HG03060 (cell line): ENCODE measurements around the gene RACK1.
A peak's percentile ranks its signal among the peaks of the same experiment; 100 is the strongest.

Source experiments
- ATAC-seq: cut with Tn5 transposase; IDR thresholded peaks from one replicate; pipeline ENCODE4 v1.9.1; 2021; ENCODE audit warnings: low read depth, moderate number of reproducible peaks; ENCODE audit not compliant: unreplicated experiment

The RACK1 gene

DNA sequence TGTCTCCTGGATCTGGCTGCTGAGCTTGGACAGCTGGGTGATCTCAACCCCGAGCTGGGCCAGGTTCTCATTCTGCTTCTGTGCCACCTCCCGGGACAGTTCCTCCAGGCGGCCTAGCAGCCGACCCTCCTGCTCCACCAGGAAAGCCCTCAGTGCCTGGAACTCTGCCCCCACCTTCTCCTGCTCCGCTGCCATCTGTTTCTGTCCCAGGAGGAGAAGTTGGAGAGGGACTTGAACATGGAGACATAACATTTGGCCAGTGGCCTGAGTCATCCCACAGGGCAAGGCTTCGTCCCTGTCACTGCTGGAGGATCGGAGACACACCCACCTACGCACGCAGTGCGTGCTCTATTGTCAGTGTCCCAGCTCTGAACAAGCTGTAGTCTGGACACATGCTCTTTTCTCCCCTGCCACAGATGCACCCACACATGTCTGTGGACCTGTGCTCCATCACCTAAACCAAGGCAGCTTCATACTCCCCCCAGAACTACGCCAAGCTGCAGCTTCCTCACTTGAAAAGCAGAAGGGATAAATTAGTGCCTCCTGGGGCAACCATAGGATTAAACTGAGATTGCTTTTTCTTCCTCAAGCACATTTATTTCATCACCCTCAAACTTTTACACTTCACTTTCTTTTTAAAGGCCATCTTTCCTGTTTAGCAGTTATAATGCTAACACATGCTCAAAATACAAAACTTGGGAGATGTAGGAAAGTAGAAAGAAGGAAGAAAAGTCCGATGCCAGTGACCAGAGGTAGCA is 43.6 kb downstream of the RACK1 start:
- ATAC-seq = no peak

DNA sequence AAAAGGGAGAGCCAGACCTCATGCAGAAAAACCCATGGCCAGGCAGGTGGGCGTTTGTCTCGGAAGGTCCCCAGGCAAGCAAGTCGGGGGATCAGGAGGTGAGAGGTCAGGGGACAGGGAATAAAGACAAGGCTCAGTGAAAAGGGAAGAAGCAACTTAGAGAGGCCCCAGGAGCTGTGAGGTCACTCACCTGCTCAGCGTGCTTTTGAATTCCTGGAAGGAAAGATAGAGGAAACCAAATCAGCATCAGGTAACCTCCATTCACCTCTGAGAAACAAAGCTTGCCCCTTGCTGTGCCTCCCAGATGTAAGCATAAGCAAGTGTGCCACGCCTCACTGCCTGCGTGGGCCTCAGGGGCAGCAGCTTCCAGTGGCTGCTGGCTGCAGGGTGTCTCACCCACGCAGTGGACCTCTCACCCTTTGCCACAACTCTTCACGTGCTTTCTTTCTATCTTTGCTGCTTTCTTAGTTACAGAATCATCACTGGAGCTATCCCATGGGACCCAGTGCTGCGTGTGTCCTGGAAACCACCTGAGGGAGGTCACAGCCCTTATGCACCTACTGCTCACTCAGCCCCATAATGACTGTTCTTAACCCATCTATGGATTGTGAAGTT is 44.7 kb downstream of the RACK1 start:
- ATAC-seq = peak; percentile 81

DNA sequence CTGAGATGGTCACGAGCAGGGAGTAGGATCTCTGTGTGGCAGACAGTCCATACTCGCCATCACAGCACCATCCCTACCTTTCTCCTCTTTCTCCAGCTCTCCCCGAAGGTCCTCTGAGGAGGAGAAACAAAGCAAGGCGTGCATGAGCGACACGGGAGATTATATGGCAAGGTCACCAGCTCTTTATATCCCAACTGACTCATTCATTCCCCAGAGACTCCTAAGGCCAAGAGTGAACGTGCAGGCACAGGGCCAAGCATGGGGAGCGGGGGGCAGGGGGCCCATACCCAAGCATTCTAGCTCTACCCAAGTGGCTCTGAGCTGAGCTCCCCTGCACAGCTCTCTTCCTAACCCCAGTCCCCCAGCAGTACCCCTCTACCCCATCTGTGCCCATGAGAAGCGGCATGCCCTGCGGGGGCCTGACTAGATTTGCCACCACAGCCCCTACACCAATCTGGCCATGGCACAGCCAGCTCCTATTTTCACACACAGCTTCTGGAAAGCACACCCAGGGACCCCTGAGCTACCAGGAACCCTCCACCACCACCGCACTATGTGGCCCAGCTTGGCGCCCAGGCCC is 45.5 kb downstream of the RACK1 start:
- ATAC-seq = no peak

DNA sequence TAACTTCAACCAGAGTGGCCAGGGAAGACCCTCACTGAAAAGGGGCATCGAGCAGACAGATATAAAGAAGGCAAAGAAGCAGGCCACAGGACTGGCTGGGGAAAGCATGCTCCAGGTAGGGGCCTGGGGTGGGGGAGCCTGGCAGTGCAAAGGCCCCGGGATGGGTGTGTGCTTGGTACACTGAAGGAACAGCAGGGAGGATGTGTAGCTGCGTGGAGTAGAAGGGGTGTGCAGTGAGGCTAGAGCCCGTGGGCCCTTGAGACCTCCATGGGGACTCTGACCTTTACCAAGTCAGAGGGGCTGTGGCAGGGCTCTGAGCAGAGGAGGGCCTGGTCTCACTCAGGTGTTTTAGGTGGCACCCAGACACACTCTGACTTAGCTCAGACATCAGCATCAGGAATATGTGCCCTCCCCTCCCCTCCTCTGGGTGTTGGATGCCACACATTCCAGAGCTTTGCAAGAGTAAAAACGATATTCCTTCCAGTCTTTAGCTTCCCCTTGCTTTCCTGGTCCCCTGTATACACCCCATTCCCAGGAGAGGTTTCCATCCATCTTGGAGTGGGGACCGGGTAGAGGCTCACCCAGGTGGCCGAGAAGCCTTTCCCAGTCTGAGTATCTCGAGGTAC is 46.3 kb downstream of the RACK1 start:
- no peak for ATAC-seq

DNA sequence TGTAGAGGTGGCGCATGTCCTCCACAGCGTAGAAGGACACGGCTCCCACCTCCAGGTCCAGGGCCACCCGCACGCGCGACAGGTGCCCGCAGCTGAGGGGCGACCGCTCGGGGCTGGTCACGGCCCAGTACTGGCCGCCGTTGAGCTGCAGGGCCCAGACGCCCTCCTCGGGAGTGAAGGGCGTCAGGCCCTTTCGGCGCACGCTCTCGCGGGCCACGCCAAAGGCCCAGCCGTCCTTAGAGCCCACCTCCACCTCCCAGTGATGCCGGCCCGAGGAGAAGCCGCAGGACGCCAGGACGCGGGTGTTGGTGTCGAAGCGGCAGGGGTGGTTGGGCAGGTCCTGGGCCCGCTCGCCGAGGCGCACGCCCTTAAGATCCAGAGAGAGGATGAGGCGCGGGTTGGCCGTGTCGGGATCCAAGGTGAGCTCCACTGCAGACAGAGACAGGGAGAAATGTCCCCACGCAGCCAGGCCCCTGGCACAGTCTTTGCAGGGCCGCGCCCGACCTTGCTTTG is 48.4 kb downstream of the RACK1 start:
- no peak for ATAC-seq

DNA sequence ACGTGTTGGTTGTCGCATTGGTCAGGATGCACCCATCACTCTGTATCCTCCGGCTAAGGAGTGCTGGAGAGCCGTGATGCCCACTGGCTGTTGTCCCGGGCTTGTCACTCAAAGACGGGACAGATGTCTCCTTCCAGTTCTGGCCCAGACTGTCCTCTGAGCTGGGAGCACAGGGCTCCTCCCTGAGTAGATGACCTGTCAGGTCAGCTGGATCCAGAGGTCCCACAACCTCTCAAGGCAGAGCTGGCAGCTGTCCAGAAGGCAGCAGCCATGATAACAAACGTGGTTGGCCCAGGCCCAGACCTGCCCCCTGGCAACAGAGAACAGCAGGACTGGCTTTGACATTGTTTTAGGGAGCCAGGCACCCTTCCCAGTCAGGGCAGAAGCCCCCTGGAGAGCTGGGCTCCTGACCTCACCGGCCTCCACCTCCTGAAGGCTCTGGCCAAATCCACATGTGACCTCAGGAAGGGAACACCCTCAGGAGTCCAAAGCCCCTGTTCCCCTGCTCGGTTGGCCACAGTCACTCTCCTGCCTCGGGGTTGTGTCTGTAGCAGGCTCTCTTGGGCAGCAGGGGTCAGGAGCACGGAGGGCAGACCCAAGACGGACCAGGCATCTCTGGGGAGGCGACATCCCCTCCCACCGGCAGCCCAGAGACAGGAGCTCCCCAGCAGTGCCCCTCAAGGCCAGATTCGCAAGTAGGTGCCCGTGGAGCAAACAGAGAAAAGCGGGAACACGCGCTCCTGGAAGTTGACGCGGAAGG is 49.0 kb downstream of the RACK1 start:
- ATAC-seq = no peak

DNA sequence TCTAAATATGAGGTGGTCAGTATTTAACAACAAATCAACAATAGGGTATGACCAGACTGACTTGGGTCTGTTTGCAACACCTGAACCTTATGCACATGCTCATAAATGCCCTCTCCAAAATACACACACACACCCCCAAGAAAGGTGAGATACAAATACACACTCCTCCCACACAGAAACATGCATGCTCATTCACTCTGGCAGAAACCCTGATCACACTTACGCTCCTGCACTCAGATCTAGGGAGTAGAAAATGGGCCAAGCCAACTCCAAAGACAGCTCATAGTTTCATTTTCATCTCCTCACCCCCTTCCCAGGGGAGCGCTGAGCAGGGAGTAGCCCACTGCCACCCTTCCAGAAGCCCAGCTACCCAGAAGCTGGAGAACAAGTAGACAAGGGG is 50.0 kb downstream of the RACK1 start:
- ATAC-seq = no peak

DNA sequence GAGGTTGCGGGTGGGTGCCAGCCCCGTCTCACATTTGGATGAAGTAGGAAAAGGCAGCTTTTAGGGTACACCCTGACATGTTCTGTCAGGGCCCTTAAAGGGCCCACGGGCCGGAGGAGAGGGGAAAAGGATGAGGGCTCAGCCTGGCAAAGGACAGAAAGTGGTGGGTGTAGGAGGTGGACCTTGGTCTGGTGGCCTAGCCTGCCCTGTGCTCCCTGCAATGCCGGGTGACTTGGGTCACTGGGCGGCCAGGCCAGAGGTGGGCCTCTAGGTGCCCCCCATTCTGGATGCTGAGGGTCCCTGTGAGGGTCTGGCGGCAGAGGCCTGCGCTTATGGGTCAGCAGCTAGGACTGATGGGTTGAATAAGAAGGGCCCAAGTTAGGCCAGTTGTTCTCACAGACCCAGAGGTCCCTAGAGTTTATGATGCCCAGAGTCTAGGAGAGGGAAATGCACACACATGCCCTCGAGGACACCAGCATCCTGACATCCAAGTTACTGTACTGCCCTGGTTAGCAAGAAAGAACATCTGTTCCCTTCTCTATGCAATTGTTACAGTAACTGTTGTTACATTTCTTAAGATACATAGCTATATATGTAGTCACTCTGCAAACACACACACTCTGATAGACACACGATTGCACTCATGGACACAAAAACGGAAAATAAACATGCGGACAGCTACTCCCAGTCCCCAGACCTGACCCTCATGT is 51.2 kb downstream of the RACK1 start:
- ATAC-seq = no peak

DNA sequence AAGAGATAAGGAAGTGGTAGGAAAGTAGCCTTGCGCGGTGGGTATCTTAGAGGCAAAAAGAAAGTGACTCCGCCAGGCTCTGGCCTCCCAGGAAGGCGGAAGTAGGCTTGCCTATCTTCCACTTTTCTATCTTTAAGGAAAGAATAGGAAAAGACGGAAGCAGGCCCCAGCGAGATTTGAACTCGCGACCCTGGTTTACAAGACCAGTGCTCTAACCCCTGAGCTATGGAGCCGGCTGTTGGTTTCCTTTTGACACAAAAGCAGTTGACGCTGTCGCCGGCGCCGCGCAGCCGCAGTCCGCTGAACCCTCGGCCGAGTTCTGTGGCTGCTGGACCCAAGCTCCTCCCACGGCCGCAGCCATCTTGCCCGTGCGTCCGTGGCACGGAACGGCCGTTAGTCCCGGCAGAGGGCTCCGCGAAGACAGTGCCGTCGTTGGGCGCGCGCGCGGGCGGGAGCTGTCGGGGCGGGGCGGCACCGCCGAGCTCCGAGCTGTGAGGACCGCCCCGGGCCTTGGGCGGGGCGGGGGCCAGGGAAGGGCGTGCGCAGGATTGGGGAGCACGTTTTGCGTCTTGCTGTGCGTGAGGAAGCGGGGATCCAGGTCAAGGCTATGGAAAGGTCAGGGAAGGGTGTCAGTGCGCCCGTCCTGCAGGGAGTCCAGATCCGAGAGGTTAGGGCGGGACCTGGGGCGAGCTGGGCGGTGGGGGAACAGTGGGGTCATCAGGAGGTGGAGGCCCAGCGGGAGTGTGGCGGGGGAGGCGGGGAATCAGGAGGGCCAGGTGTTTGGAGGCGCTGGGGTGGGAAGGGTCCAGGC is 52.0 kb downstream of the RACK1 start:
- ATAC-seq = peak; percentile 41

DNA sequence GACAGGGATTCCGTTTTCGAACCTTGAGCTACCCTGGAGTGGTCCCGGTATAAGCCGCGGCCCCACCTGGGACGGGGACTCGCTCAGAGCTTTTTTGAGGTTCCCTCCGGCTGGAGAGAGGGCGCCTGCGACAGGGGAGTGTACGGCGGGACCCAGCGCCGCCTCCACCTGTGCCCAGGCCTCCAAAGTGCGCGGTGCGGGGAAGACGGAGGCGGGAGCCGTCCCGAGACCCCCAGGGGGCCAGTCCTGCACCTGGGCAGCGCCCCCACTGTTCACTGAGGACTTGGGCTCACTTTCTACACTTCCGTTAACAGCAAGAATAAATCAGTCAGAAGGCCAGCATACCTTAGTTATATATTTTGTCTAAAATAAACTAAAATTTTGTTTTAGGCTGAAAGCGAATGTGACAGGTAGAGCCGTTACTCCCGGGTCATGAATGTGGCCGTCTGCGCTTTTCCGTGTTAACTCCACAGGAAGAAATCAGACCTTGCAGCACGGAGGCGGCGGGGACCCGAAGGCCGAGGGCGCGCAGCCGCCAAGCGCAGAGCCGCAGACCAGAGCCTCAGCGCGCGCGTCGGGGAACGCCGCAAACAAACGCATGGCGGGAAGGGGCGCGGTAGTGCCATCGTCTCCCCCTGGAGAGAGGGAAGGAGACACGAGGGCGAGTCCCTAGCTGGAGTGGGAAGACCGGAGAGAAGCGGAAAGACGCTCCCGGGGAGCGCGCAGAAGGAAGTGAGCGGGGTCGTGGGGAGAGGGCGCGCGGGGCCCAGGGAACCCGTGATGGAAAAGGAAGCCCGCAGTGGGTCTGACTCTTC is 52.8 kb downstream of the RACK1 start:
- ATAC-seq = no peak

DNA sequence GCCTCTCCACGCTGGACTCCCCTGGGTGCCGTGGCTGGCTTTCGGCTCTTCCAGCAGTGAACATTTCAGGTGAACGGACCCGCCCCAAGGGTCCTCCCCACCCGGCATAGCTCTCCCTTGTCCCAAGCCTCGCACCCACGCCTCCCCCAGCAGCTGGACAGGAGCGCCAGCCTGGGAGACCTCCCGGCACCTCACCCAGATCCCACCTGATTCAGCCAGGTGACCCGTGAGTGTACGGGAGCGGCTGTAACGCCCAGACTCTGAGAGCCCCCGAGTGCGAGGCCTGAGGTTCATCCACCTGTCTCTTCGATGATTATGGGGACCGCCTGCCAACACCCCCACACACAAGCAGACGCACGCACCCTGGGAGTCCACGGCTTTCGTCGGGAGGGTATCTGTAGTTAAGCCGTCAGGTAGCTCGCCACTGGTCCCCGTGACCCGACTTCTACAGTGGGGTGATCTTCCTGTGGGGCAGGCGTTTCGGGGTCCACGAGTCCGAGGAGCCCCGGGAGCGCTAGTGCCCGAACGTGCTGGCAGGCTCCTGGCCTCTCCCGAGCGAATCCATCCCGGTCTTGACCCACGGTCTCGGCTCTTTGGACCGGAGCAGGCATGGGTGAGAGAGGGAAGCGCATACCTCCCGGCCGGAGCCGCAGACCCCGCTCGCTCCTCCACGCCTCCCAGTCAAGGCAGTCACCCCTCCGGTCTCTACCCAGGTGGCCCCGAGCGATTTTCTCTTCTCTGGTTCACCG is 53.6 kb downstream of the RACK1 start:
- ATAC-seq = no peak

DNA sequence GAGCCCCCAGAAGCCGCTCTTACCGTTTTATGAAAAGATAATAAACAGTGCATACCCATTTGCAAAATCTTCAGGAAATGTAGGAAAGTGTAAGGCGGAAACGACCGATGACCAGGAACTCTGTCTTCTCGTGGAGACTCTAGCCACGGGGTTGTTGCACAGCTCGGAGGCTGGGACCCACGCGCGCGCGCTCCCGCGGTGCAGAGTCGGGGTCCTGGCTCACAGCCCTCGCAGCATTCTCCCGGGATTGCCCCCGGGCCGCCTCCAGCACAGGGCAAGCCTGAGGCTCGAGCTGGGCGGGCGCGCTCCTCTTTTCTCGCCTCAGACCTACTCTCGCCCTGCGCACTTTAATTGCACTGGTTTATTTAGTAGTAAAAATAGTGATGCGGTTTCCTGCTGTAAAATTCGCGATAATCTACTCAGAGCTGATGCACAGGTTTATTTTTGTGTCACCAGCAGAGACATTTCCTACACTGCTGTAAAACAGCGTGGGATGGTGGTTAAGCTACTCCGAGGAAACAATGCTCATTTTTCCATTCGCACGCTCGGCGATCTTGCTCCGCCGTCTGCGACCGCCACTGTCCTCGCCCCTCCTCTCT is 54.2 kb downstream of the RACK1 start:
- ATAC-seq = no peak

DNA sequence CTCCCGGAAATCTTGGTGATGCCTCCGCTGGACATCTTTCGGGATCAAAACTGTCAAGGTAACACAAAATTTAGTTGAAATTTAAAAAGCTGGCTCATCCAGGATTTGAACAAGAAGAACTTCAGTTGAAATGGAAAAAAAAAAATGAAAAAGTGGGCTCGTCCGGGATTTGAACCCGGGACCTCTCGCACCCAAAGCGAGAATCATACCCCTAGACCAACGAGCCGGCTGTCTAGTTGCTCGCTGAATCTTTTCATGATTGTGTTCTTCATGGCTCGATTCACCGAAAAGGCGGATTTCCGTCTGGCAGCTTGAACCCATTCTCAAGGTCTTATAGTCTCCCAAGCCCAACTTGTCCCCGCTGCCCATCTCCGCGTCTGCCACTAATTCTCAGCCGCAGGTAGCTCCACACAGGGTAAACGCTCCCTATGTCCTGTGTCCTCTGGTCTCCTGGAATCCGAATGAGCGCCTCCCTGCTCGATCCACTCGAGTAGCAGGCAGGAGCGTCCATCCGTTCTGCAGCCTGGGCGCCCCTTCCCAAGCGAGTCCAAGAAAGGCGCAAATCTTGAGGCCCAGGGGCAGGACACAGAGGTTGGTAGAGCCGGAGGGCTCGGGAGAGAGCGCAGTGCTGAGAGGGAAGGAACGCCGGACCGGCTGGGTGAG is 54.9 kb downstream of the RACK1 start:
- ATAC-seq = no peak

DNA sequence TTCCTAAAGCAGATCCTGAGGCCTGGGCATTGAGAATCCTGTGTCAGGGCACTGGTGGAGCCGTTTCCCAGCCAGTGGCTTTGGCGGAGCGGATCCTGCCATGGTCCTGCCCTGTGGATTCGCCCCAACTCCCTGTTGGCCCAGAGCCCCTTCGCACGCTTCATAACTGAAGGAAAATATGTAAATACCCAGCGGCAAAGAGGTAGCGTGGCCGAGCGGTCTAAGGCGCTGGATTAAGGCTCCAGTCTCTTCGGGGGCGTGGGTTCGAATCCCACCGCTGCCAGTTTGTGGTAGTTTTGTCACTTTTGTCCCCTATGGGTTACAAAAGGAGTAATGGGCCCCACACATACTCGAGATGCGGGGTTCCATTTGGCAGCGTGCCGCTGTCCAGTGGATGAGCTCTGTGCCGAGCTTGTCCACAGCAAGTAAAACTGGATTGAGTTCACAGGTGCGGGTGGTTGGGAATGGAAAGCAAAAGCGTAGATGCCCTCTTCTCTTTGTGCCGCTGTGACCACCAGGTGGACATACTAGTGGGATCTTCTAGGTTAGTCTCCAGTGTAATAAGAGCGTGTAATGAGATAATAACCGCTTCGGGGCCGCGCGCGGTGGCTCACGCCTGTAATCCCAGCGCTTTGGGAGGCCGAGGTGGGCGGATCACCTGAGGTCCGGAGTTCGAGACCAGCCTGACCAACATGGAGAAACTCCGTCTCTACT is 56.0 kb downstream of the RACK1 start:
- ATAC-seq = no peak

DNA sequence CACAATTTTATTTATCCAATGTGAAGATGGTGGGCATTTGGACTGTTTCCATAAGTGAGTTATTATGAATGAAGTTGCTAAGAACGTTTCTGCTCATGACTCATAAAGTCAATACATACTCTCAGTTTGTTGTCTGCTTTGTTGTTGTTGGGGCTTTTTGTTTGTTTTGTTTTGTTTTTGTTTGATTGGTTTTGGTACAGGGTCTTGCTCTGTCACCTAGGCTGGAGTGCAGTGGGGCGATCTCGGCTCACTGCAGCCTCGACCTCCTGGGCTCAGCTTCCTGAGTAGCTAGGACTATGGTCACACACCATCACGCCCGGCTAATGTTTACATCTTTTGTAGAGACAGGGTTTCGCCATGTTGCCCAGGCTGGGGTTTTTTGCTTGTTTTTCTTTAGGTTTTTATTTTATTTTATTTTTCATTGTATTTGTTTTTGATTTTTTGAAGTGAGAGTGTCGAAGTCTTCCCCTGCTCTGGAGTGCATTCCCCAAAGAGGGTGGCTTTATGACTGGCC is 56.7 kb downstream of the RACK1 start:
- no peak for ATAC-seq
